Heart right ventricle (tissue), 16 donors: ENCODE measurements around the gene P2RY8. TPM values are rescaled to one million over a fixed set of nuclear protein-coding genes. Genes with fewer than 3 reads are reported as not detected.

Source experiments
- ATAC-seq, 8 donors: fragments of 200-7000 bp; cut with Tn5 transposase; one replicate each; pipeline ENCODE4 v1.9.1; 2020; ENCODE audit warnings: mild to moderate bottlenecking in 8 of 8, moderate library complexity in 8 of 8, moderate number of reproducible peaks in 1 of 8
- DNase-seq, 2 donors: peaks; one replicate each; pipeline ENCODE4 v3.0.0-alpha.2; 2020
- H3K27ac ChIP-seq, 10 donors: fragments of 200-600 bp; sonication (generic) in 2 of 10; one replicate each; pipeline versions ENCODE4 v1.5.0 to v1.8.0; 2020 to 2022; ENCODE audit warnings: mild to moderate bottlenecking in 3 of 10
- H3K27me3 ChIP-seq, 7 donors: fragments of 200-600 bp; one replicate each; pipeline ENCODE4 v1.8.0; 2021 to 2022; ENCODE audit warnings: mild to moderate bottlenecking in 2 of 7
- H3K36me3 ChIP-seq, 9 donors: fragments of 200-600 bp; sonication (generic) in 1 of 9; one replicate each; pipeline versions ENCODE4 v1.5.0 to v1.8.0; 2020 to 2022; ENCODE audit warnings: mild to moderate bottlenecking in 2 of 9
- H3K4me1 ChIP-seq, 9 donors: fragments of 200-600 bp; sonication (generic) in 1 of 9; one replicate each; pipeline versions ENCODE4 v1.5.0 to v1.8.0; 2020 to 2022; ENCODE audit warnings: mild to moderate bottlenecking in 4 of 9
- H3K4me3 ChIP-seq, 10 donors: fragments of 200-600 bp; sonication (generic) in 2 of 10; one replicate each; pipeline versions ENCODE4 v1.5.0 to v1.8.0; 2020 to 2022; ENCODE audit warnings: mild to moderate bottlenecking in 7 of 10, moderate library complexity in 2 of 10
- H3K9me3 ChIP-seq, 11 donors: fragments of 200-600 bp in 10 of 11; sonication (generic) in 2 of 11; one replicate each; pipeline versions ENCODE4 v1.5.0 to v1.8.0; 2013 to 2022; ENCODE audit warnings: mild to moderate bottlenecking in 2 of 11, control low read depth in 1 of 11, moderate library complexity in 1 of 11
- WGBS, 2 donors: extraction: QIAGEN DNeasy Blood & Tissue Kit; methylation state at CpG; one replicate each; pipeline ENCODE4 v1.1.7; 2013; ENCODE audit warnings: inconsistent platforms in 1 of 2; 5-methylcytosine and 5-hydroxymethylcytosine counted together
- intact Hi-C, 10 donors: fragments of 100-400 bp; cut with DNase I; formaldehyde crosslinking; loops; one replicate each; pipeline versions ENCODE4 v1.11.1 to v1.14.2; 2022
- polyA plus RNA-seq, 2 donors: library from polyadenylated mRNA; stranded (reverse); fragments of 200-250 nt; gene quantifications; one replicate each; pipeline ENCODE4 v1.2.3, GENCODE V29; 2013
- total RNA-seq, 10 donors: library from RNA; stranded (reverse); fragmentation: NEBNext Ultra II Directional in 3 of 10; extraction: Animal tissue kit (Norgen Biotek cat#: 25700) in 3 of 10; gene quantifications; one replicate each; pipeline versions ENCODE4 v1.2.1 to v1.2.4, GENCODE V29; 2021 to 2023
- TF ChIP-seq, protein P1 (sequence below), 9 donors: fragments of 200-600 bp; sonication (generic) in 2 of 9; IDR thresholded peaks; one replicate each; pipeline versions ENCODE4 v1.5.0 to v1.8.0; 2021 to 2022; ENCODE audit warnings: antibody characterized with exemption in 9 of 9, mild to moderate bottlenecking in 5 of 9, moderate library complexity in 1 of 9
- donor health status: Arrhythmogenic right ventricular cardiomyopathy.
- donor health status: ischemic (EF 13 %, LVEDD 7.1; RV severe dilation, severe dysfunction).
- donor health status: healthy with polysubstance abuse.
- donor health status: DM: no; HTN: yes; CAD: no.
- donor health status: DM: no; HTN: no; CAD: no.
- donor health status: ischemic (EF 25% LVEDD 6.9; RV normal size, moderate dysfunction).
- donor health status: ischemic (EF 25% LVEDD 5.7; RV mildly dilated, moderate dysfunction).
- donor health status: healthy.
- donor health status: DM: yes; HTN: yes; CAD: no.
- donor health status: Ischemic cardiomyopathy.
- donor health status: ischemic (EF 35%, LVEDD 5.7; RV mildly dilated, moderate dysfunction).
- donor health status: nonischemic (EF 11% LVEDD 7.7; RV severe dilation, severe dysfunction).
- donor health status: DM: yes; HTN: yes; CAD: no.
- donor health status: PGD.
- donor health status: ischemic (EF 29% LVEDD 5.4; RV normal size, mild dysfunction).
- donor health status: nonischemic (EF 23%, LVEDD 6.1; RV moderate dilation, normal function).

Gene P2RY8
- total and polyA plus RNA-seq, 12 donors: 1.0 to 6.7 (median 4.0) TPM

DNA sequence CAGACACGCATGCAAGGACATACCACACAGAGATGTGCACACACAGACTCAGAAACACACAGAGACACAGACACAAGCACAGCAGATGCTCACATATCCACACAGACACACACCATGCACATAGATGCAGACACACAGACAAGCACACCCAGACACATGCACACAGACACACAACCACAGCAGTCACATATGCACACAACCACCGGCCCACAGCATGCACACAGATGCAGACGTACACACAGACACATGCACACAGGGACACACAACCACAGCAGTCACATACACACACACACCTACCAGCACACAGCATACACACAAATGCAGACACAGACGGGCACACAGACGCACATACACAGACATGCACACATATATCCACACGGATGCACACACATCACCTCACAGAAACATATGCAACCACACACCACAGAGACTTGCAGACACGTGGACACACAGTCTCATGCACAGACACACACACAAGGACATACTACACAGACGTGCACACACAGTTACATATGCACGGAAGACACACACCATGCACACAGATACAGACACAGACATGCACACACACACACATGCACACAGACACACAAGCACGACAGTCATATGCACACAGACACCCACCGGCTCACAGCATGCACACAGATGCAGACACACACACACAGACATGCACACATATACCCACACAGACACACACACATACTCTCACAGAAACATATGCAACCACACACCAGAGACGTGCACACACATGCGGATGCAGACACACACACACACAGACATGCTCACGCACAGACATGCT lies 119.8 kb downstream of the P2RY8 start:
- intact Hi-C loops: no loop called here
- H3K4me3 ChIP-seq: no peak overlapping the region
- H3K27ac ChIP-seq: no peak overlapping the region
- H3K36me3 ChIP-seq: peaks cover 0 to 77% (median 34%) of the 10 kb centered on the region in 9 donors
- TF ChIP-seq, protein P1, sequence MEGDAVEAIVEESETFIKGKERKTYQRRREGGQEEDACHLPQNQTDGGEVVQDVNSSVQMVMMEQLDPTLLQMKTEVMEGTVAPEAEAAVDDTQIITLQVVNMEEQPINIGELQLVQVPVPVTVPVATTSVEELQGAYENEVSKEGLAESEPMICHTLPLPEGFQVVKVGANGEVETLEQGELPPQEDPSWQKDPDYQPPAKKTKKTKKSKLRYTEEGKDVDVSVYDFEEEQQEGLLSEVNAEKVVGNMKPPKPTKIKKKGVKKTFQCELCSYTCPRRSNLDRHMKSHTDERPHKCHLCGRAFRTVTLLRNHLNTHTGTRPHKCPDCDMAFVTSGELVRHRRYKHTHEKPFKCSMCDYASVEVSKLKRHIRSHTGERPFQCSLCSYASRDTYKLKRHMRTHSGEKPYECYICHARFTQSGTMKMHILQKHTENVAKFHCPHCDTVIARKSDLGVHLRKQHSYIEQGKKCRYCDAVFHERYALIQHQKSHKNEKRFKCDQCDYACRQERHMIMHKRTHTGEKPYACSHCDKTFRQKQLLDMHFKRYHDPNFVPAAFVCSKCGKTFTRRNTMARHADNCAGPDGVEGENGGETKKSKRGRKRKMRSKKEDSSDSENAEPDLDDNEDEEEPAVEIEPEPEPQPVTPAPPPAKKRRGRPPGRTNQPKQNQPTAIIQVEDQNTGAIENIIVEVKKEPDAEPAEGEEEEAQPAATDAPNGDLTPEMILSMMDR (IDR thresholded peaks at IDR 0.05): no peak
- DNase-seq (no peak), ATAC-seq (no peak)
- H3K9me3 ChIP-seq: peaks cover 0 to 16% (median 12%) of the 10 kb centered on the region in 11 donors
- no peaks in the 10 kb centered on the region for H3K27me3 ChIP-seq
- 71 to 87% methylated on average over 14 of the region's 14 CpGs for WGBS, 2 donors
- no peaks in the 10 kb centered on the region for H3K4me1 ChIP-seq

DNA sequence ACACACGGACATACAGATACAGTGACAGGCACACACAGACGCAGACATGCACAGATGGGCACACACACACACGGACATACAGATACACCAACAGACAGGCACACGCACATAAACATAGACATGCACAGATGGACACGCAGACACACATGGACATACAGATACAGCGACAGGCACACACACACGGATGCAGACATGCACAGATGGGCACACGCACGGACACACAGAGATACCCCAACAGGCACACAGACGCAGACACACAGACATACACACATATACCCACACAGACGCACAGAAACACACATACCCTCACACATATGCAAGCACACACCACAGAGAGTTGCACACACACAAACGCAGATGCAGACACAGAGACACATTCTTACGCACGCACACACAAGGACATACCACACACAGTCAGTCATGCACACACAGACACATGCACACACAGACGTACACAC lies 120.6 kb downstream of the P2RY8 start:
- Histone ChIP-seq H3K9me3 (peaks cover 0 to 10% (median 5%) of the 10 kb centered on the region in 11 donors), H3K27me3 (no peaks in the 10 kb centered on the region), H3K4me1 (no peaks in the 10 kb centered on the region), H3K27ac (no peak overlapping the region), H3K4me3 (no peak overlapping the region), H3K36me3 (peaks cover 0 to 81% (median 31%) of the 10 kb centered on the region in 9 donors)
- 72 to 85% methylated on average over 15 of the region's 15 CpGs for WGBS, 2 donors
- intact Hi-C loops: no loop called here
- ATAC-seq (no peak), DNase-seq (no peak)
- TF ChIP-seq, protein P1 (IDR thresholded peaks at IDR 0.05): no peak

Other genes starting within 250 kb of the P2RY8 start
- 10 to 100 TPM in 1 of 10 donors, 1 to 10 TPM in 9; 4.5 to 11.4 (median 5.0) TPM for gene IL3RA, start 200.4 kb downstream of the P2RY8 start, total RNA-seq
- gene IL3RA, start 200.4 kb downstream of the P2RY8 start, polyA plus RNA-seq: 10 to 100 TPM; 15.2 to 20.8 TPM
- 100 to 1,000 TPM; 128 to 186 (median 141) TPM for gene SLC25A6, start 145.1 kb downstream of the P2RY8 start, total RNA-seq
- 100 to 1,000 TPM in 1 of 2 donors, 10 to 100 TPM in 1; 74.8 to 272 TPM for gene SLC25A6, start 145.1 kb downstream of the P2RY8 start, polyA plus RNA-seq
- 10 to 100 TPM; 23.3 to 50.6 (median 38.3) TPM for gene ASMTL, start 84.3 kb downstream of the P2RY8 start, total RNA-seq
- gene ASMTL, start 84.3 kb downstream of the P2RY8 start, polyA plus RNA-seq: 10 to 100 TPM; 16.6 to 40.7 TPM
- 10 to 100 TPM; 12.2 to 20.3 (median 15.8) TPM for gene AKAP17A, start 54.4 kb upstream of the P2RY8 start, total RNA-seq
- gene AKAP17A, start 54.4 kb upstream of the P2RY8 start, polyA plus RNA-seq: 10 to 100 TPM; 21.1 to 35.6 TPM
- not detected for gene ASMT, start 77.9 kb upstream of the P2RY8 start, total RNA-seq
- under 1 TPM; 0.09 to 0.37 TPM for gene ASMT, start 77.9 kb upstream of the P2RY8 start, polyA plus RNA-seq